ENCODE data around the gene POLD1.
A peak's percentile ranks its signal among the peaks of the same experiment; 100 is the strongest.

The POLD1 gene

GRCh38 chr19:50409347-50409746 is 25.2 kb downstream of the POLD1 start:
- Histone ChIP-seq H3K9ac (ENCODE audit: low read depth in 1 of 2, low read length in 2 of 2) (no peak overlapping the region), H3K36me3 (ENCODE audit: control insufficient read depth in 2 of 2, insufficient read depth in 2 of 2, low read length in 2 of 2) (peaks cover 0 to 9% of the 10 kb centered on the region in 2 donors), H3K27ac (ENCODE audit: low read depth in 2 of 2, low read length in 2 of 2) (no peak overlapping the region)

DNA sequence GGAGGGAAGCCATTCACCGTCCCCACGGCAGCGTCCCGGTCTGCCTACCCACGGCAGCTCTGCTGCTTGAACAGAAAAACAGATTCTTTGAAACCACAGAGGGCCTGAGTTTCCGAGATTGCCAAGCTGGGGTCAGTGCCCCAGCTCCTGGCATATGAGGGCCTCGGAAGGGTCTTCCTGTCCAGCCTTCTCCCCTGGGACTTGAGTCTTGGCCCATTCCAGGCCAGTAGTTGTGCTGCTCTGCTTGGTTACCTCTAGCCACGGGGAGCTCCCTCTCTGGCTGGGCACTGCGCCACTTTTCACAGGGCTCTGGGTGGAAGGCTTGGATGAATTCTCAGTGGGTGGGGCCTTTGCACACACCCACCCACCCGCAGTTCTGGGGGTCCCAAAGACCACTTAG is 26.0 kb downstream of the POLD1 start:
- Histone ChIP-seq H3K9ac (ENCODE audit: low read depth in 1 of 2, low read length in 2 of 2) (no peak overlapping the region), H3K27ac (ENCODE audit: low read depth in 2 of 2, low read length in 2 of 2) (peak overlapping the region; percentile 60 to 65), H3K36me3 (ENCODE audit: control insufficient read depth in 2 of 2, insufficient read depth in 2 of 2, low read length in 2 of 2) (peaks cover 0 to 9% of the 10 kb centered on the region in 2 donors), H3K4me3 (ENCODE audit: low read length in 2 of 2) (no peak overlapping the region), H3K4me1 (ENCODE audit: control insufficient read depth in 2 of 2, insufficient read depth in 2 of 2, low read length in 2 of 2) (peaks cover 8 to 16% of the 10 kb centered on the region in 2 donors), H3K9me3 (ENCODE audit: control insufficient read depth in 2 of 2, low read length in 2 of 2) (no peaks in the 10 kb centered on the region), H3K27me3 (ENCODE audit: control insufficient read depth in 2 of 2, insufficient read depth in 2 of 2, low read length in 2 of 2) (no peaks in the 10 kb centered on the region)

More at GRCh38 chr19:50409347-50409746, 25.2 kb downstream of the POLD1 start:
- no peaks in the 10 kb centered on the region for H3K9me3 ChIP-seq (ENCODE audit: control insufficient read depth in 2 of 2, low read length in 2 of 2)
- H3K4me3 ChIP-seq (ENCODE audit: low read length in 2 of 2): no peak overlapping the region
- H3K27me3 ChIP-seq (ENCODE audit: control insufficient read depth in 2 of 2, insufficient read depth in 2 of 2, low read length in 2 of 2): no peaks in the 10 kb centered on the region
- H3K4me1 ChIP-seq (ENCODE audit: control insufficient read depth in 2 of 2, insufficient read depth in 2 of 2, low read length in 2 of 2): peaks cover 8 to 15% of the 10 kb centered on the region in 2 donors

GRCh38 chr19:50412419-50412818 is 28.3 kb downstream of the POLD1 start:
- Histone ChIP-seq H3K27me3 (ENCODE audit: control insufficient read depth in 2 of 2, insufficient read depth in 2 of 2, low read length in 2 of 2) (no peaks in the 10 kb centered on the region), H3K27ac (ENCODE audit: low read depth in 2 of 2, low read length in 2 of 2) (no peak overlapping the region), H3K36me3 (ENCODE audit: control insufficient read depth in 2 of 2, insufficient read depth in 2 of 2, low read length in 2 of 2) (peaks cover 0 to 5% of the 10 kb centered on the region in 2 donors), H3K4me3 (ENCODE audit: low read length in 2 of 2) (no peak overlapping the region), H3K4me1 (ENCODE audit: control insufficient read depth in 2 of 2, insufficient read depth in 2 of 2, low read length in 2 of 2) (peaks cover 8 to 25% of the 10 kb centered on the region in 2 donors), H3K9me3 (ENCODE audit: control insufficient read depth in 2 of 2, low read length in 2 of 2) (no peaks in the 10 kb centered on the region), H3K9ac (ENCODE audit: low read depth in 1 of 2, low read length in 2 of 2) (no peak overlapping the region)

GRCh38 chr19:50413096-50413495 is 28.9 kb downstream of the POLD1 start:
- Histone ChIP-seq H3K27me3 (ENCODE audit: control insufficient read depth in 2 of 2, insufficient read depth in 2 of 2, low read length in 2 of 2) (peaks cover 0 to 3% of the 10 kb centered on the region in 2 donors), H3K27ac (ENCODE audit: low read depth in 2 of 2, low read length in 2 of 2) (no peak overlapping the region), H3K36me3 (ENCODE audit: control insufficient read depth in 2 of 2, insufficient read depth in 2 of 2, low read length in 2 of 2) (peaks cover 0 to 5% of the 10 kb centered on the region in 2 donors), H3K4me3 (ENCODE audit: low read length in 2 of 2) (no peak overlapping the region), H3K9me3 (ENCODE audit: control insufficient read depth in 2 of 2, low read length in 2 of 2) (no peaks in the 10 kb centered on the region), H3K4me1 (ENCODE audit: control insufficient read depth in 2 of 2, insufficient read depth in 2 of 2, low read length in 2 of 2) (peaks cover 8 to 25% of the 10 kb centered on the region in 2 donors), H3K9ac (ENCODE audit: low read depth in 1 of 2, low read length in 2 of 2) (no peak overlapping the region)

- Histone ChIP-seq H3K36me3 (ENCODE audit: control insufficient read depth in 2 of 2, insufficient read depth in 2 of 2, low read length in 2 of 2) (peaks cover 0 to 5% of the 10 kb centered on the region in 2 donors), H3K9me3 (ENCODE audit: control insufficient read depth in 2 of 2, low read length in 2 of 2) (no peaks in the 10 kb centered on the region), H3K4me3 (ENCODE audit: low read length in 2 of 2) (no peak overlapping the region), H3K4me1 (ENCODE audit: control insufficient read depth in 2 of 2, insufficient read depth in 2 of 2, low read length in 2 of 2) (peaks cover 8 to 25% of the 10 kb centered on the region in 2 donors), H3K9ac (ENCODE audit: low read depth in 1 of 2, low read length in 2 of 2) (no peak overlapping the region), H3K27ac (ENCODE audit: low read depth in 2 of 2, low read length in 2 of 2) (no peak overlapping the region), H3K27me3 (ENCODE audit: control insufficient read depth in 2 of 2, insufficient read depth in 2 of 2, low read length in 2 of 2) (peaks cover 0 to 7% of the 10 kb centered on the region in 2 donors)
Measured at GRCh38 chr19:50413531-50413930, 29.4 kb downstream of the POLD1 start.

- H3K27ac ChIP-seq (ENCODE audit: low read depth in 2 of 2, low read length in 2 of 2): peak overlapping the region in 1 of 2 donors; percentile 79
- H3K36me3 ChIP-seq (ENCODE audit: control insufficient read depth in 2 of 2, insufficient read depth in 2 of 2, low read length in 2 of 2): no peaks in the 10 kb centered on the region
- H3K4me3 ChIP-seq (ENCODE audit: low read length in 2 of 2): peak overlapping the region in 1 of 2 donors; percentile 20
- peaks cover 7 to 20% of the 10 kb centered on the region in 2 donors for H3K27me3 ChIP-seq (ENCODE audit: control insufficient read depth in 2 of 2, insufficient read depth in 2 of 2, low read length in 2 of 2)
- peak overlapping the region in 1 of 2 donors; percentile 6 for H3K9ac ChIP-seq (ENCODE audit: low read depth in 1 of 2, low read length in 2 of 2)
- H3K9me3 ChIP-seq (ENCODE audit: control insufficient read depth in 2 of 2, low read length in 2 of 2): no peaks in the 10 kb centered on the region
- H3K4me1 ChIP-seq (ENCODE audit: control insufficient read depth in 2 of 2, insufficient read depth in 2 of 2, low read length in 2 of 2): peaks cover 8 to 21% of the 10 kb centered on the region in 2 donors
Measured at GRCh38 chr19:50414864-50415660, 30.9 kb downstream of the POLD1 start.

GRCh38 chr19:50415661-50416033 is 31.5 kb downstream of the POLD1 start:
- peaks cover 6 to 15% of the 10 kb centered on the region in 2 donors for H3K4me1 ChIP-seq (ENCODE audit: control insufficient read depth in 2 of 2, insufficient read depth in 2 of 2, low read length in 2 of 2)
- no peaks in the 10 kb centered on the region for H3K9me3 ChIP-seq (ENCODE audit: control insufficient read depth in 2 of 2, low read length in 2 of 2)
- peaks cover 7 to 20% of the 10 kb centered on the region in 2 donors for H3K27me3 ChIP-seq (ENCODE audit: control insufficient read depth in 2 of 2, insufficient read depth in 2 of 2, low read length in 2 of 2)
- H3K27ac ChIP-seq (ENCODE audit: low read depth in 2 of 2, low read length in 2 of 2): peak overlapping the region in 1 of 2 donors; percentile 79
- H3K36me3 ChIP-seq (ENCODE audit: control insufficient read depth in 2 of 2, insufficient read depth in 2 of 2, low read length in 2 of 2): no peaks in the 10 kb centered on the region
- no peak overlapping the region for H3K9ac ChIP-seq (ENCODE audit: low read depth in 1 of 2, low read length in 2 of 2)
- H3K4me3 ChIP-seq (ENCODE audit: low read length in 2 of 2): no peak overlapping the region

DNA sequence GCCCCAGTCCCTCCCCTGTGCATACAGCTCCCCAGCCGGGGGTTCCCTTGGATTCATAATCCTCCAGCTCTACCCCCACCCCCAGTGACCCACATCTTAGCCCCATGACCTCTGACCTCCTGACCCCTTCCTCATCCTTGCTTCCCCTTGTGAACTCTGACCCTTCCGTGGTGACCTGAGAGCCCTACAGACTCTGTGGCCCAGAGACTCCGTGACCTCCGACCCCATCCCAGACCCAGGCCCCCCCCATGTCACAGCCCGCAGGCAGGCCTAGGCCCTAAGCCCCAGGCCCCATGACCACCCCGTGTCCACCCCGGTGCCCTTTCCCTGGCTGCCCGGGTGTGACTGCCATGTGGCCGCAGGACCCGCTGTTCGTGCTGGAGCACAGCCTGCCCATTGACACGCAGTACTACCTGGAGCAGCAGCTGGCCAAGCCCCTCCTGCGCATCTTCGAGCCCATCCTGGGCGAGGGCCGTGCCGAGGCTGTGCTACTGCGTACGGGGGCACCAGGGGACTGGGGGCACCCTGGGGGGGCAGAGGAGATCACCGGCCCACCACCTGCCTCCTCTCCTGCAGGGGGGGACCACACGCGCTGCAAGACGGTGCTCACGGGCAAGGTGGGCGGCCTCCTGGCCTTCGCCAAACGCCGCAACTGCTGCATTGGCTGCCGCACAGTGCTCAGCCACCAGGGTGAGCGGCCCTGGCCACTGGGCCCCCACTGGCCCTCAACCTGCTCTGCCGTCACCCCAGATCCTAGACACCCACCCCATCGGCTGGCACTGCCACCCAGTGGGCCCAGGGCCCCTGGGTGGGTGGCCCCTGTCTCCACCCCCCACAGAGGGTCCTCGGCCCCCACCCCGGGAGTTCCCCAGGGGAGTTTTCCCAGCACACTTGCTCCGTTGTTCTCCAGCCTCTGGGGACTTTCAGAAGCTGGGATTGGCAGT is 32.2 kb downstream of the POLD1 start:
- no peaks in the 10 kb centered on the region for H3K36me3 ChIP-seq (ENCODE audit: control insufficient read depth in 2 of 2, insufficient read depth in 2 of 2, low read length in 2 of 2)
- no peak overlapping the region for H3K4me3 ChIP-seq (ENCODE audit: low read length in 2 of 2)
- peaks cover 0 to 10% of the 10 kb centered on the region in 2 donors for H3K4me1 ChIP-seq (ENCODE audit: control insufficient read depth in 2 of 2, insufficient read depth in 2 of 2, low read length in 2 of 2)
- peak overlapping the region; percentile 47 to 48 for H3K27ac ChIP-seq (ENCODE audit: low read depth in 2 of 2, low read length in 2 of 2)
- peaks cover 7 to 23% of the 10 kb centered on the region in 2 donors for H3K27me3 ChIP-seq (ENCODE audit: control insufficient read depth in 2 of 2, insufficient read depth in 2 of 2, low read length in 2 of 2)
- no peaks in the 10 kb centered on the region for H3K9me3 ChIP-seq (ENCODE audit: control insufficient read depth in 2 of 2, low read length in 2 of 2)
- H3K9ac ChIP-seq (ENCODE audit: low read depth in 1 of 2, low read length in 2 of 2): no peak overlapping the region

DNA sequence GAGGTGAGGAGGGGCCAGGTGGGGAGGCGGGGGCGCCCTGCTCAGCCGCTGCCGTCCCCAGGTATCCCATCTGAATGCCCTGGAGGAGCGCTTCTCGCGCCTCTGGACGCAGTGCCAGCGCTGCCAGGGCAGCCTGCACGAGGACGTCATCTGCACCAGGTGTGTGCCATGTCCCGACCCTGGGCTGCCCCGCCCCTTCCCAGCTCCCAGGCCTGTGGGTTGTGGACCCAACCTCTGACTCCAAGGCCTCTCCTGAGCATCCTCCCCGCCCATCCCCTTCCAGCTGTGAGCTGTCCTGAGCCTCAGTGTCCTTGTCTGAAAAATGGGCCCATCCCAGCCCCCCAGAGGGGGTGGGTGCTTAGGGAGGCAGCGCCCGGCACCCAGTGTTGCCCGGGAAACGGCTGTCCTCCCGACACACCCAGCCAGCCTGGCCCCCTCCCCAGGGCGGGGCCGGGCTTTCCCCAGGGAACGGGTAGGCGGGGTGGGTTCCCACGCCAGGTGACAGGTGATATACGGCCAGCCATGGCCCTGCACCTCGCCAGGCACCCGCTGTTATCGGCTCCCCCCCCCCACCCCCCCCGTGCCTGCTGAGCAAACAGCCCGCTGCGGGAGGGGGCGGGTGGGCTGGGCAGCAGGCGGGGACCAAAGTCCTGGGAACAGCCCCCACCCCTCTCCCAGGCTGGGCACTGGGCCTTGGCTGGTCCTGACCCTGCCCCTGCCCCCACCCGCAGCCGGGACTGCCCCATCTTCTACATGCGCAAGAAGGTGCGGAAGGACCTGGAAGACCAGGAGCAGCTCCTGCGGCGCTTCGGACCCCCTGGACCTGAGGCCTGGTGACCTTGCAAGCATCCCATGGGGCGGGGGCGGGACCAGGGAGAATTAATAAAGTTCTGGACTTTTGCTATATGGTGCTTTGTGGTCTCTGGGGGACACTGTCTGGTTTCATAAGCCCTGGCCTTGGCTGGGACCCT is 33.2 kb downstream of the POLD1 start:
- Histone ChIP-seq H3K4me1 (ENCODE audit: control insufficient read depth in 2 of 2, insufficient read depth in 2 of 2, low read length in 2 of 2) (peaks cover 0 to 10% of the 10 kb centered on the region in 2 donors), H3K9me3 (ENCODE audit: control insufficient read depth in 2 of 2, low read length in 2 of 2) (no peaks in the 10 kb centered on the region), H3K27me3 (ENCODE audit: control insufficient read depth in 2 of 2, insufficient read depth in 2 of 2, low read length in 2 of 2) (peaks cover 7 to 23% of the 10 kb centered on the region in 2 donors), H3K9ac (ENCODE audit: low read depth in 1 of 2, low read length in 2 of 2) (peak overlapping the region in 1 of 2 donors; percentile 26), H3K27ac (ENCODE audit: low read depth in 2 of 2, low read length in 2 of 2) (peak overlapping the region; percentile 32 to 47), H3K4me3 (ENCODE audit: low read length in 2 of 2) (no peak overlapping the region), H3K36me3 (ENCODE audit: control insufficient read depth in 2 of 2, insufficient read depth in 2 of 2, low read length in 2 of 2) (no peaks in the 10 kb centered on the region)
